ENCODE data around the gene USP47.

Gene USP47

DNA sequence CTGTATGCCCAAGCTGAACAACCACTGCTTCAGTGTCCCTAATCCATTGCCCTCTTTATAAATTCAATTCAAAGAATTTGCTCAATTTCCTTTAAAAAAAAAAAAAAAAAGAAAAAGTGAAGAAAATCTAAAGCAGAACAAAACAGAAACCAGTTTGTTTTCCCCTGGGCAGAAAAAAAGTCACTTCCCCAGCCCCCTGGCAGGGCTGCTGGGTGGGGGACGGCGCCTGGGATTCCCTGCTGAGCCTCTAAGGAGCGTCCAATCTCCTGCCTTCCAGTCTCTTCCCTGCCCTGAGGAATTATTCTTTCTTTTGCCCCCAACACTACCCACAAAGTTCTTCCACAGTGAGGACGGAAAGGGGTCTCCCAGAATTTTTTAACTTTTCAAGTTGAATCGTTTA, 142.8 kb downstream of the USP47 start:
- Histone ChIP-seq H3K79me2 (no peaks in the 10 kb centered on the region), H3K9me3 (ENCODE audit: control insufficient read depth, low read length) (no peaks in the 10 kb centered on the region), H3K27ac (no peak overlapping the region), H3K4me3 (ENCODE audit: low read depth, low read length) (no peak overlapping the region), H3K4me2 (ENCODE audit: low read length) (no peak overlapping the region), H3K4me1 (peaks cover 10% of the 10 kb centered on the region), H3K36me3 (ENCODE audit: control insufficient read depth, insufficient read depth, low read length) (no peaks in the 10 kb centered on the region), H3K27me3 (ENCODE audit: control insufficient read depth, insufficient read depth, low read length) (no peaks in the 10 kb centered on the region), H2AFZ (no peak overlapping the region), H3K9ac (no peak overlapping the region)
- TF ChIP-seq, protein P1, sequence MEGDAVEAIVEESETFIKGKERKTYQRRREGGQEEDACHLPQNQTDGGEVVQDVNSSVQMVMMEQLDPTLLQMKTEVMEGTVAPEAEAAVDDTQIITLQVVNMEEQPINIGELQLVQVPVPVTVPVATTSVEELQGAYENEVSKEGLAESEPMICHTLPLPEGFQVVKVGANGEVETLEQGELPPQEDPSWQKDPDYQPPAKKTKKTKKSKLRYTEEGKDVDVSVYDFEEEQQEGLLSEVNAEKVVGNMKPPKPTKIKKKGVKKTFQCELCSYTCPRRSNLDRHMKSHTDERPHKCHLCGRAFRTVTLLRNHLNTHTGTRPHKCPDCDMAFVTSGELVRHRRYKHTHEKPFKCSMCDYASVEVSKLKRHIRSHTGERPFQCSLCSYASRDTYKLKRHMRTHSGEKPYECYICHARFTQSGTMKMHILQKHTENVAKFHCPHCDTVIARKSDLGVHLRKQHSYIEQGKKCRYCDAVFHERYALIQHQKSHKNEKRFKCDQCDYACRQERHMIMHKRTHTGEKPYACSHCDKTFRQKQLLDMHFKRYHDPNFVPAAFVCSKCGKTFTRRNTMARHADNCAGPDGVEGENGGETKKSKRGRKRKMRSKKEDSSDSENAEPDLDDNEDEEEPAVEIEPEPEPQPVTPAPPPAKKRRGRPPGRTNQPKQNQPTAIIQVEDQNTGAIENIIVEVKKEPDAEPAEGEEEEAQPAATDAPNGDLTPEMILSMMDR (IDR thresholded peaks at IDR 0.05) = no peak

DNA sequence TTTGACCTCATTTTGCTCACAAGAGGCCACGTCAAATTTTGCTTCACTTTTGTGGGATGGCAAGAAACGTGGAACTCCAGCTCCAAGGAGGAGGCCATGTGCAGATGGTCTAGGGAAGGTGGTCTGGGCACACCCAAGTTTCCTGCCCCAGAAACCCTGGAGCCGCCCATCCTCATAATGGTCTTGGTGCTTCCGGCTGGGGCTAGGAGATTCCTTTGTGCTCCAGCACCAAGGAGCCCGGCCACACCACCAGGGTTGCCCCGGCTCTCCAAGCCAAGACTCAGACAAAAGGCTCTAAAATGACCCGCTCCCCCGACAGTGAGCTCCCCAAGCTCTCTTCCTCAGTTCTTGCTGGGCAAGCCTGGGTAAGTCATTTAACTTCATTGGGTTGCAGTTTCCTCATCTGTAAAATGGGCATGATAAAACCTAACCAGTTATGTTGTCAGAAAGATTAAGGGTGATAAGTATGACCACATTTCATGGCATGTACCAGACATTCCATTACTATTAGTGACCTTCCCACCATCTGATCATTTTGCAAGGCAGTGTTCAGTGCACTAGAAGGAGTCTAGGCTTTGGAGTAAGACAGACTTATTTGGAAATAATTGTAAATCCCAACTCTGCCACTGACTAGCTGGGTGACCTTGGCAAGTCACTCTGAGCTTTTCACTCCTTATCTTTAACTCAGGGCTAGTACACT, 143.4 kb downstream of the USP47 start:
- H3K27ac ChIP-seq = no peak overlapping the region
- TF ChIP-seq, protein P1 (IDR thresholded peaks at IDR 0.05) = no peak
- no peak overlapping the region for H3K9ac ChIP-seq
- no peaks in the 10 kb centered on the region for H3K36me3 ChIP-seq (ENCODE audit: control insufficient read depth, insufficient read depth, low read length)
- no peaks in the 10 kb centered on the region for H3K79me2 ChIP-seq
- H3K4me1 ChIP-seq = peaks cover 6% of the 10 kb centered on the region
- no peaks in the 10 kb centered on the region for H3K9me3 ChIP-seq (ENCODE audit: control insufficient read depth, low read length)
- H3K4me3 ChIP-seq (ENCODE audit: low read depth, low read length) = no peak overlapping the region
- H3K27me3 ChIP-seq (ENCODE audit: control insufficient read depth, insufficient read depth, low read length) = no peaks in the 10 kb centered on the region
- no peak overlapping the region for H2AFZ ChIP-seq
- H3K4me2 ChIP-seq (ENCODE audit: low read length) = no peak overlapping the region

DNA sequence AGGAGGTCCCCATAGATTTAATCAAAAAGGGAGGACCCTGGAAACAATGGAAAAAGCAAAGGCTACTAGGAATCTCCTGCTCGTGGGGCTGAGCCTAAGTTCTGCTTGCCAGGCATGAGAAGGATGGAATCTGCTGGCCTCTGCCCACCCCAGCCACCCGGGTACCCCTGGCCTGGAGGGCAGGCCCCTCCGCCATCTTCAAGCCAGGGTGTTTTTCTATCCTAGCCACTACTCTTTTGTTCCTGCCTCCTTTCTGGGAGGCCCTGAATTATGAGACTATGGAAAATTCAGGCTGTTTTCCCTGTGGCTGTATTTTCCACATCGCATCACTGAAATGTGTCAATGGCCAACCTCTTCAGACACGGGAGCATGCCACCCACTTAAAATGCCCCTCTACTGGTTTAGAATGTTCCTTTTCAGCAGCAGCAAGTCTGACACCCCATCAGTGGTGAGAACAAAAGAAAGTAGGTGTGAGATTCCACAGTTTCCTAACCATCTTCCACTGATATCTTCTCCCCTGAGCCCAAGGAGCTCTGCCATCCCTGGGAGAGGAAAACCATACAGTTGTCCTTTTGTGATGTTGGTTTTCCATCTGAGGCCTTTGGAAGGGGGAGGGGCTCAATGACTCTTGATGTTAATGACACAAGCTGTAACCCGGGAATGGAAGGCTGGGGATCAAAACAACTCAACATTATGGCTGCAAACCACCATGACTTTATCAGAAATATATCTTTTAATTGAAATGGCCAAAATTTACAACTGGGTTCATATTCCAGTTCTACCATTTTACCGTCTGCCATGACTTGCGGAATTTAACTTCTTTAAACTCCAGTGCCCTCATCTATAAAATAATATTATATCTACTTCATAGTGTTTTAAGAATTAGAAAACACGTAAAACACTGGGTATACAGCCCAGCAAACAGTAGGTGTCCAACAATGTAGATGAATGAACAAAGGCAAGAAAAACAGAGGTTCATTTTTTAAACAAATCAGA, 144.5 kb downstream of the USP47 start:
- no peak overlapping the region for H3K4me2 ChIP-seq (ENCODE audit: low read length)
- H3K27ac ChIP-seq = no peak overlapping the region
- TF ChIP-seq, protein P1 (IDR thresholded peaks at IDR 0.05) = no peak
- no peaks in the 10 kb centered on the region for H3K36me3 ChIP-seq (ENCODE audit: control insufficient read depth, insufficient read depth, low read length)
- no peak overlapping the region for H3K9ac ChIP-seq
- no peaks in the 10 kb centered on the region for H3K79me2 ChIP-seq
- H2AFZ ChIP-seq = no peak overlapping the region
- no peaks in the 10 kb centered on the region for H3K9me3 ChIP-seq (ENCODE audit: control insufficient read depth, low read length)
- peaks cover 3% of the 10 kb centered on the region for H3K4me1 ChIP-seq
- H3K4me3 ChIP-seq (ENCODE audit: low read depth, low read length) = no peak overlapping the region
- no peaks in the 10 kb centered on the region for H3K27me3 ChIP-seq (ENCODE audit: control insufficient read depth, insufficient read depth, low read length)

DNA sequence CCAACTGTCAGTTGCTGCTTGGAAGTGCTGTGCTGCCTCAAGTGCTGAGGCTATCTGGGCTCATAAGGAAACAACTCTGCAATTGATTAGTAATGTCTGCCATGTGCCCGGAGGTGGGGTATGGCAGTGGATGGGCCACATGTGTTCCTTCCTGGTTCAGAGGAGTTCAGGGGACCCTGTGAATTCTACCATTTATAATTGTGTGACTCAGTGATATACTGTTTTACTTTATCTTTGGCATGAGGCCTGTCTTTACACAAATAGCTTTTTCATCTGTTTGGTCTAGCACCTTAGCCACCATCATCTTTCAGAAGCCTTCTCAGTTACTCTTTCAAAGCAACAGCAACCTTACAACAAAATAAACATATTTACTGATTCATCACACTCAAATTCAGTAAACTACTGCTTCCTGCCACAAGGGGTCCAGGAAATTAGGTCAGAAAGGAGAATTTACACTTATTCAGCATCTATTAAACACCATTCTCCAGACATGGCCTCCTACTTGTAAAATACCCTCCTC, 145.8 kb downstream of the USP47 start:
- Histone ChIP-seq H3K27me3 (ENCODE audit: control insufficient read depth, insufficient read depth, low read length) (no peaks in the 10 kb centered on the region), H3K4me1 (peaks cover 6% of the 10 kb centered on the region), H3K9me3 (ENCODE audit: control insufficient read depth, low read length) (no peaks in the 10 kb centered on the region), H3K4me2 (ENCODE audit: low read length) (no peak overlapping the region), H3K4me3 (ENCODE audit: low read depth, low read length) (no peak overlapping the region), H3K36me3 (ENCODE audit: control insufficient read depth, insufficient read depth, low read length) (no peaks in the 10 kb centered on the region), H2AFZ (no peak overlapping the region), H3K27ac (no peak overlapping the region), H3K9ac (no peak overlapping the region), H3K79me2 (no peaks in the 10 kb centered on the region)
- TF ChIP-seq, protein P1 (IDR thresholded peaks at IDR 0.05) = no peak

Measured in parathyroid adenoma (tissue), 2 donors.